IMR-90 (cell line): ENCODE results near the gene MEIG1.

Experiments used
- CEBPB ChIP-seq: IDR thresholded peaks from 2 replicates; pipeline ENCODE4 v1.6.1; 2012; ENCODE audit warnings: low read depth, low read length, improper control_type of control experiment
- FOS ChIP-seq: fragments of 150-350 bp; IDR thresholded peaks from 2 replicates; pipeline ENCODE4 v1.6.1; 2016; ENCODE audit warnings: low read depth, low read length
- MAFK ChIP-seq: IDR thresholded peaks from 2 replicates; pipeline ENCODE4 v1.6.1; 2012; ENCODE audit warnings: low read depth, low read length, improper control_type of control experiment
- MAZ ChIP-seq: IDR thresholded peaks from 2 replicates; pipeline ENCODE4 v1.6.1; 2012; ENCODE audit warnings: low read depth, mild to moderate bottlenecking, low read length, improper control_type of control experiment, moderate library complexity, borderline replicate concordance
- MXI1 ChIP-seq: IDR thresholded peaks from 2 replicates; pipeline ENCODE4 v1.6.1; 2012; ENCODE audit warnings: low read depth, mild to moderate bottlenecking, low read length, moderate library complexity, borderline replicate concordance
- NFE2L2 ChIP-seq: fragments of 150-350 bp; IDR thresholded peaks from 2 replicates; pipeline ENCODE4 v1.6.1; 2016; ENCODE audit warnings: low read depth, mild to moderate bottlenecking, low read length
- POLR2A ChIP-seq: IDR thresholded peaks from 2 replicates; pipeline ENCODE4 v1.6.1; 2012; ENCODE audit warnings: mild to moderate bottlenecking, low read depth, low read length
- RAD21 ChIP-seq: IDR thresholded peaks from 2 replicates; pipeline ENCODE4 v1.6.1; 2012; ENCODE audit warnings: low read length, improper control_type of control experiment
- RCOR1 ChIP-seq: IDR thresholded peaks from 2 replicates; pipeline ENCODE4 v1.6.1; 2012; ENCODE audit warnings: mild to moderate bottlenecking, low read length, improper control_type of control experiment; ENCODE audit not compliant: insufficient replicate concordance
- RFX5 ChIP-seq: IDR thresholded peaks from 2 replicates; pipeline ENCODE4 v1.8.0; 2012; ENCODE audit warnings: low read depth, mild to moderate bottlenecking, low read length, moderate library complexity
- SMC3 ChIP-seq: fragments of 150-350 bp; IDR thresholded peaks from 2 replicates; pipeline ENCODE4 v1.6.1; 2016; ENCODE audit warnings: low read depth, mild to moderate bottlenecking, antibody characterized with exemption, low read length, moderate library complexity
- TF ChIP-seq, protein P1 (sequence below): conservative IDR thresholded peaks from 2 replicates; pipeline ENCODE4 v1.5.1; 2012; ENCODE audit warnings: mild to moderate bottlenecking, low read depth, low read length, improper control_type of control experiment
- TF ChIP-seq, protein P2 (sequence below): fragments of 150-350 bp; IDR thresholded peaks from 2 replicates; pipeline ENCODE4 v1.6.1; 2017; ENCODE audit warnings: mild to moderate bottlenecking, antibody characterized with exemption, low read length, low read depth
- TF ChIP-seq, protein P3 (sequence below): fragments of 150-350 bp; IDR thresholded peaks from 2 replicates; pipeline ENCODE4 v1.6.1; 2016; ENCODE audit warnings: low read depth, mild to moderate bottlenecking, low read length, moderate library complexity, borderline replicate concordance

DNA sequence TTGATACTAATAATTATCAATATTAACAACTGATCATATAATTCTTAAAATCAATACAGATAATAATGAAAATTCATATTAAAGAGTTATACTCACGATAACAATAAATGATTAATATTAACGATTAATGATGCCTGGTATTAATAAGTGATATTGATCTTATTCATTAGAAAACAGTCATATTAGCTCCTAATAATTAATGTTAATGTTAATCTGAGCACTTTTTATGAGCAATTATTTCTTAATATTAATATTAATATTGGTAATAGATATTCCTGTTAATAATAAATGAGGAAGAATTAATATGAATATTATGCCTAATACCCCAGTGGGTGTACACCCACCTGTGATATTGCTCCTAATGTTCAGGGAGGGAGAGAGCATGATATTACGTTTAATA is 23.6 kb downstream of the MEIG1 start:
- TF ChIP-seq, protein P1, sequence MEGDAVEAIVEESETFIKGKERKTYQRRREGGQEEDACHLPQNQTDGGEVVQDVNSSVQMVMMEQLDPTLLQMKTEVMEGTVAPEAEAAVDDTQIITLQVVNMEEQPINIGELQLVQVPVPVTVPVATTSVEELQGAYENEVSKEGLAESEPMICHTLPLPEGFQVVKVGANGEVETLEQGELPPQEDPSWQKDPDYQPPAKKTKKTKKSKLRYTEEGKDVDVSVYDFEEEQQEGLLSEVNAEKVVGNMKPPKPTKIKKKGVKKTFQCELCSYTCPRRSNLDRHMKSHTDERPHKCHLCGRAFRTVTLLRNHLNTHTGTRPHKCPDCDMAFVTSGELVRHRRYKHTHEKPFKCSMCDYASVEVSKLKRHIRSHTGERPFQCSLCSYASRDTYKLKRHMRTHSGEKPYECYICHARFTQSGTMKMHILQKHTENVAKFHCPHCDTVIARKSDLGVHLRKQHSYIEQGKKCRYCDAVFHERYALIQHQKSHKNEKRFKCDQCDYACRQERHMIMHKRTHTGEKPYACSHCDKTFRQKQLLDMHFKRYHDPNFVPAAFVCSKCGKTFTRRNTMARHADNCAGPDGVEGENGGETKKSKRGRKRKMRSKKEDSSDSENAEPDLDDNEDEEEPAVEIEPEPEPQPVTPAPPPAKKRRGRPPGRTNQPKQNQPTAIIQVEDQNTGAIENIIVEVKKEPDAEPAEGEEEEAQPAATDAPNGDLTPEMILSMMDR, result no peak
- no peak for TF ChIP-seq SMC3
- no peak for TF ChIP-seq POLR2A
- no peak for TF ChIP-seq FOS
- TF ChIP-seq MAFK, result no peak
- no peak for TF ChIP-seq MXI1
- TF ChIP-seq MAZ, result no peak
- no peak for TF ChIP-seq CEBPB
- no peak for TF ChIP-seq RCOR1
- TF ChIP-seq, protein P2, sequence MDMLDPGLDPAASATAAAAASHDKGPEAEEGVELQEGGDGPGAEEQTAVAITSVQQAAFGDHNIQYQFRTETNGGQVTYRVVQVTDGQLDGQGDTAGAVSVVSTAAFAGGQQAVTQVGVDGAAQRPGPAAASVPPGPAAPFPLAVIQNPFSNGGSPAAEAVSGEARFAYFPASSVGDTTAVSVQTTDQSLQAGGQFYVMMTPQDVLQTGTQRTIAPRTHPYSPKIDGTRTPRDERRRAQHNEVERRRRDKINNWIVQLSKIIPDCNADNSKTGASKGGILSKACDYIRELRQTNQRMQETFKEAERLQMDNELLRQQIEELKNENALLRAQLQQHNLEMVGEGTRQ, result no peak
- TF ChIP-seq RFX5, result no peak
- no peak for TF ChIP-seq RAD21
- TF ChIP-seq NFE2L2, result no peak
- TF ChIP-seq, protein P3, sequence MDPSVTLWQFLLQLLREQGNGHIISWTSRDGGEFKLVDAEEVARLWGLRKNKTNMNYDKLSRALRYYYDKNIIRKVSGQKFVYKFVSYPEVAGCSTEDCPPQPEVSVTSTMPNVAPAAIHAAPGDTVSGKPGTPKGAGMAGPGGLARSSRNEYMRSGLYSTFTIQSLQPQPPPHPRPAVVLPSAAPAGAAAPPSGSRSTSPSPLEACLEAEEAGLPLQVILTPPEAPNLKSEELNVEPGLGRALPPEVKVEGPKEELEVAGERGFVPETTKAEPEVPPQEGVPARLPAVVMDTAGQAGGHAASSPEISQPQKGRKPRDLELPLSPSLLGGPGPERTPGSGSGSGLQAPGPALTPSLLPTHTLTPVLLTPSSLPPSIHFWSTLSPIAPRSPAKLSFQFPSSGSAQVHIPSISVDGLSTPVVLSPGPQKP, result no peak
